ENCODE results near the gene HMG20A.

Gene HMG20A

DNA sequence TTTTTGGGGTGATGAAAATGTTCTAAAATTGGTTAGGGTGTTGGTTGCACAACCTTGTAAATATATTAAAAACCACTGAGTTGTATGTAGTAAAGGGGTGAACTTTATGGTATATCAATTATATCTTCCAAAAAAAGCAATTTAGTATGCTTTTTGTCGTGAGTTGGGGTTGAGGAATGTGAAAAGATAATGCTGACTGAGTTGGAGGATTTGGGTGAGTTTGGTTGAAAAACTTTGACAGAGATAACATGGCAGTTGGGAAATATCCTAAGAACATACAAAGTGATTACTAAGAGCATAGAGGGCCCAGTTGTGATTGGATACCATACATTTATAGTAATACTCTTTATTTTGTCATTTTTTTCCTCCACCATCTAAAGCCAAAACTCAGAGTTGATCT lies 33.6 kb downstream of the HMG20A start:
- H2BK120ac ChIP-seq (ENCODE audit: insufficient read depth, low read length, poor library complexity): no peak overlapping the region
- no peak overlapping the region for H3K9ac ChIP-seq (ENCODE audit: low read length)
- H2AFZ ChIP-seq (ENCODE audit: insufficient read depth, low read length, poor library complexity): no peak overlapping the region
- H3K27me3 ChIP-seq (ENCODE audit: insufficient read depth, low read length): no peaks in the 10 kb centered on the region
- H3K9me3 ChIP-seq (ENCODE audit: insufficient read depth, low read depth, low read length): no peaks in the 10 kb centered on the region
- no peak overlapping the region for H3K18ac ChIP-seq (ENCODE audit: low read length)
- H3K4me3 ChIP-seq (ENCODE audit: low read depth, low read length): no peak overlapping the region
- no peak overlapping the region for H3K4ac ChIP-seq (ENCODE audit: low read depth, low read length)
- no peak overlapping the region for H4K12ac ChIP-seq (ENCODE audit: low read depth, low read length)
- no peak overlapping the region for H4K91ac ChIP-seq (ENCODE audit: low read depth, low read length)
- no peak overlapping the region for H4K8ac ChIP-seq (ENCODE audit: low read depth, low read length)
- no peak overlapping the region for H2BK12ac ChIP-seq (ENCODE audit: low read length)
- no peaks in the 10 kb centered on the region for H3K36me3 ChIP-seq (ENCODE audit: control insufficient read depth in 1 of 2, insufficient read depth in 2 of 2, low read length in 2 of 2)
- no peaks in the 10 kb centered on the region for H3K4me1 ChIP-seq (ENCODE audit: control insufficient read depth in 1 of 2, insufficient read depth in 2 of 2, low read length in 2 of 2)
- no peak overlapping the region for H2BK5ac ChIP-seq (ENCODE audit: low read depth, low read length, poor library complexity)
- H2AK5ac ChIP-seq (ENCODE audit: low read length): no peak overlapping the region
- 100% methylated on average over 1 of the region's 1 CpG for WGBS (ENCODE audit: extremely low coverage, insufficient coverage, insufficient read length)
- no peaks in the 10 kb centered on the region for H3K79me2 ChIP-seq (ENCODE audit: control insufficient read depth, insufficient read depth, low read length, poor library complexity)
- H3K23ac ChIP-seq (ENCODE audit: low read length): no peak overlapping the region
- DNase-seq: no peak
- H3K4me2 ChIP-seq (ENCODE audit: low read length): no peak overlapping the region
- no peaks in the 10 kb centered on the region for H3K79me1 ChIP-seq (ENCODE audit: low read length)
- no peak overlapping the region for H3K27ac ChIP-seq (ENCODE audit: low read depth, low read length)
- H3K14ac ChIP-seq (ENCODE audit: low read length): no peak overlapping the region

DNA sequence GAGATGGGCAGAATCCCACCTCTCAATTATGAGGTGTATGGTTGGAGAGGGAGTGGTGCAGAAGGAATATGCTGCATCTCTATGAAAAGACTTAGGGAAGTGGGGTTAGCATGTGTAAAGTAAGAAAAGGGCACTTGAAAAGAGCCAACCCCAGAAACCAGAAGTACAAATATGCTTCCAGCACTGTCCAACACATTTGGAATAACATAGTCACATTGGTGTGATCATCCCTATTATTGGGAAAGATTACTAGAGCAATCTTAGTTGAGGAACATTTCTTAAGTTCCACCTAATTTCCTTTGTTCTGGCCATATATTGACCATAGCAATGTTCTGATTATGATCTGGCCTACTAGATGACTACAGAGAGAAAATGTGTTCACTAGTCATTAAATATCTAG lies 34.3 kb downstream of the HMG20A start:
- H2AFZ ChIP-seq (ENCODE audit: insufficient read depth, low read length, poor library complexity): no peak overlapping the region
- H3K4me1 ChIP-seq (ENCODE audit: control insufficient read depth in 1 of 2, insufficient read depth in 2 of 2, low read length in 2 of 2): no peaks in the 10 kb centered on the region
- no peak overlapping the region for H3K4ac ChIP-seq (ENCODE audit: low read depth, low read length)
- DNase-seq: no peak
- H3K4me3 ChIP-seq (ENCODE audit: low read depth, low read length): no peak overlapping the region
- H2AK5ac ChIP-seq (ENCODE audit: low read length): no peak overlapping the region
- H2BK5ac ChIP-seq (ENCODE audit: low read depth, low read length, poor library complexity): no peak overlapping the region
- no peak overlapping the region for H4K91ac ChIP-seq (ENCODE audit: low read depth, low read length)
- no peak overlapping the region for H2BK12ac ChIP-seq (ENCODE audit: low read length)
- H3K14ac ChIP-seq (ENCODE audit: low read length): no peak overlapping the region
- peaks cover 0 to 2% of the 10 kb centered on the region in 2 experiments for H3K36me3 ChIP-seq (ENCODE audit: control insufficient read depth in 1 of 2, insufficient read depth in 2 of 2, low read length in 2 of 2)
- no peak overlapping the region for H3K18ac ChIP-seq (ENCODE audit: low read length)
- no peak overlapping the region for H3K4me2 ChIP-seq (ENCODE audit: low read length)
- no peaks in the 10 kb centered on the region for H3K79me2 ChIP-seq (ENCODE audit: control insufficient read depth, insufficient read depth, low read length, poor library complexity)
- no peak overlapping the region for H4K12ac ChIP-seq (ENCODE audit: low read depth, low read length)
- H3K79me1 ChIP-seq (ENCODE audit: low read length): no peaks in the 10 kb centered on the region
- H3K9ac ChIP-seq (ENCODE audit: low read length): no peak overlapping the region
- no peak overlapping the region for H3K27ac ChIP-seq (ENCODE audit: low read depth, low read length)
- no peak overlapping the region for H3K23ac ChIP-seq (ENCODE audit: low read length)
- no peaks in the 10 kb centered on the region for H3K9me3 ChIP-seq (ENCODE audit: insufficient read depth, low read depth, low read length)
- no peak overlapping the region for H2BK120ac ChIP-seq (ENCODE audit: insufficient read depth, low read length, poor library complexity)
- no peaks in the 10 kb centered on the region for H3K27me3 ChIP-seq (ENCODE audit: insufficient read depth, low read length)
- H4K8ac ChIP-seq (ENCODE audit: low read depth, low read length): no peak overlapping the region

DNA sequence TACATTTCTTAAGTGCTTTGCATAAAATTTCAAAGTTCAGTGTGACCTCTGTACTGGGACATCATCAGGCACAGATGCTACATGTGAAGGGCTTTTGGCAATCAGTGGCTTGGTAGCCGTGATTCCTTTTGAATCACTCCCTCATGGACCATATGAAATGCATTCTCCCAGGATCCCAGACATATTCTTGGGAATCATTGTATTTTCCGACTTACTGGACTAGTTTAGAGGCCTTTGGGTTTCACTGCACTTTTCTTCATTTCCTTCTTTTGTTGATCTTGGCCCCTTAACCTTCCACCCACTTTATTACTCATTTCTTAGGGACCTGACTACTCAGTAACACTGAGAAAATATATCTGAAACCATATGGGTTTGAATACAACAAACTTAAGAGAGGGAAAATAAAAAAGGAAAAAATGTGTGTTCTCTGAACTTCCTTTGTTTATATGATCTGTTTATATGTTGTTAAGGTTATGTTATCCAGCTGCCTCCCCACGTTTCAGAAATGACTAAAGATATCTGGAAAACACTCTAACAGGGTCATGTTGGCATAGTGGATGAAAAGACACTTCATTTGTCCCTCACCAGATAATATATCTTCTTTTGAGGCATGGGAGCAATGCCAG lies 35.1 kb downstream of the HMG20A start:
- no peak overlapping the region for H2BK12ac ChIP-seq (ENCODE audit: low read length)
- H3K79me2 ChIP-seq (ENCODE audit: control insufficient read depth, insufficient read depth, low read length, poor library complexity): no peaks in the 10 kb centered on the region
- no peaks in the 10 kb centered on the region for H3K9me3 ChIP-seq (ENCODE audit: insufficient read depth, low read depth, low read length)
- no peak overlapping the region for H2BK5ac ChIP-seq (ENCODE audit: low read depth, low read length, poor library complexity)
- no CpG with 5 or more reads among the region's 3 CpGs for WGBS (ENCODE audit: extremely low coverage, insufficient coverage, insufficient read length)
- H3K23ac ChIP-seq (ENCODE audit: low read length): no peak overlapping the region
- H3K79me1 ChIP-seq (ENCODE audit: low read length): no peaks in the 10 kb centered on the region
- H4K12ac ChIP-seq (ENCODE audit: low read depth, low read length): no peak overlapping the region
- H3K27me3 ChIP-seq (ENCODE audit: insufficient read depth, low read length): no peaks in the 10 kb centered on the region
- no peak overlapping the region for H3K27ac ChIP-seq (ENCODE audit: low read depth, low read length)
- no peak overlapping the region for H3K4me3 ChIP-seq (ENCODE audit: low read depth, low read length)
- H3K4me1 ChIP-seq (ENCODE audit: control insufficient read depth in 1 of 2, insufficient read depth in 2 of 2, low read length in 2 of 2): no peaks in the 10 kb centered on the region
- H4K8ac ChIP-seq (ENCODE audit: low read depth, low read length): no peak overlapping the region
- DNase-seq: peak in 1 of 2 donors; percentile 10
- no peak overlapping the region for H2AK5ac ChIP-seq (ENCODE audit: low read length)
- H4K91ac ChIP-seq (ENCODE audit: low read depth, low read length): no peak overlapping the region
- no peak overlapping the region for H2AFZ ChIP-seq (ENCODE audit: insufficient read depth, low read length, poor library complexity)
- H3K18ac ChIP-seq (ENCODE audit: low read length): no peak overlapping the region
- H3K9ac ChIP-seq (ENCODE audit: low read length): no peak overlapping the region
- H3K36me3 ChIP-seq (ENCODE audit: control insufficient read depth in 1 of 2, insufficient read depth in 2 of 2, low read length in 2 of 2): peaks cover 0 to 2% of the 10 kb centered on the region in 2 experiments
- H3K4me2 ChIP-seq (ENCODE audit: low read length): no peak overlapping the region
- no peak overlapping the region for H3K14ac ChIP-seq (ENCODE audit: low read length)
- no peak overlapping the region for H3K4ac ChIP-seq (ENCODE audit: low read depth, low read length)
- no peak overlapping the region for H2BK120ac ChIP-seq (ENCODE audit: insufficient read depth, low read length, poor library complexity)

DNA sequence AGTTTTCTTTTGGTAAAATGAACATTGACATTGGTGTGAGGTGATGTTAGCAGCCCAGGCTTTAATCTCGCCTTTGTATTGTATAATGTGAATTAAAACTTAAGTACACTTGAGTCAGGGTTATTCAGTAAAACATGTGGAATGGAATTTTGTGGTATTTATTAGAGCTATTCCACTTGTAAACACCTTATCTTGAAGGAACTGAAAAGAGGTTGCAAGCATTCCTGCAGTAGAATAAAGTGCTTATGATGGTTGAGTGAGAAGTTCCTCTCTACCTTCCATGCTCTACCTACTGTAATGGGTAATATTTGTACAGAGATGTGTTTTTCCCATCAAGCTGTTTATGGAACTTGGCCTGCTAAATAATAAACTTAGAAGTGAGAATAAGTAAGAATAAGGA lies 36.1 kb downstream of the HMG20A start:
- Histone ChIP-seq H2BK12ac (ENCODE audit: low read length) (no peak overlapping the region), H3K14ac (ENCODE audit: low read length) (no peak overlapping the region), H2AFZ (ENCODE audit: insufficient read depth, low read length, poor library complexity) (no peak overlapping the region), H2BK5ac (ENCODE audit: low read depth, low read length, poor library complexity) (no peak overlapping the region), H4K8ac (ENCODE audit: low read depth, low read length) (no peak overlapping the region), H3K23ac (ENCODE audit: low read length) (no peak overlapping the region), H3K4me3 (ENCODE audit: low read depth, low read length) (no peak overlapping the region), H2AK5ac (ENCODE audit: low read length) (no peak overlapping the region), H3K4me1 (ENCODE audit: control insufficient read depth in 1 of 2, insufficient read depth in 2 of 2, low read length in 2 of 2) (peaks cover 0 to 2% of the 10 kb centered on the region in 2 experiments), H3K79me2 (ENCODE audit: control insufficient read depth, insufficient read depth, low read length, poor library complexity) (no peaks in the 10 kb centered on the region), H2BK120ac (ENCODE audit: insufficient read depth, low read length, poor library complexity) (no peak overlapping the region), H3K18ac (ENCODE audit: low read length) (no peak overlapping the region), H3K4ac (ENCODE audit: low read depth, low read length) (no peak overlapping the region), H3K27me3 (ENCODE audit: insufficient read depth, low read length) (no peaks in the 10 kb centered on the region), H3K9ac (ENCODE audit: low read length) (no peak overlapping the region), H3K4me2 (ENCODE audit: low read length) (no peak overlapping the region), H3K9me3 (ENCODE audit: insufficient read depth, low read depth, low read length) (no peaks in the 10 kb centered on the region), H3K27ac (ENCODE audit: low read depth, low read length) (no peak overlapping the region), H4K12ac (ENCODE audit: low read depth, low read length) (no peak overlapping the region), H4K91ac (ENCODE audit: low read depth, low read length) (no peak overlapping the region), H3K36me3 (ENCODE audit: control insufficient read depth in 1 of 2, insufficient read depth in 2 of 2, low read length in 2 of 2) (peaks cover 0 to 2% of the 10 kb centered on the region in 2 experiments), H3K79me1 (ENCODE audit: low read length) (no peaks in the 10 kb centered on the region)
- no peak for DNase-seq
- no CpG with 5 or more reads among the region's 1 CpG for WGBS (ENCODE audit: extremely low coverage, insufficient coverage, insufficient read length)

Measured in trophoblast cell (in vitro differentiated cells and primary cell).